Activated CD8-positive, alpha-beta memory T cell treated with anti-CD3 and anti-CD28 coated beads for 48 hours (primary cell): ENCODE results near the gene DYRK3.

Source experiments
- DNase-seq, 3 experiments: peaks; one replicate each; pipeline ENCODE4 v3.0.0-alpha.2; 2020; ENCODE audit warnings: low read depth in 2 of 3, low spot score in 2 of 3

Gene DYRK3

GRCh38 chr1:206658981-206659273, 23.6 kb downstream of the DYRK3 start:
- no peak for DNase-seq

GRCh38 chr1:206660136-206660535, 24.8 kb downstream of the DYRK3 start:
- no peak for DNase-seq

DNA sequence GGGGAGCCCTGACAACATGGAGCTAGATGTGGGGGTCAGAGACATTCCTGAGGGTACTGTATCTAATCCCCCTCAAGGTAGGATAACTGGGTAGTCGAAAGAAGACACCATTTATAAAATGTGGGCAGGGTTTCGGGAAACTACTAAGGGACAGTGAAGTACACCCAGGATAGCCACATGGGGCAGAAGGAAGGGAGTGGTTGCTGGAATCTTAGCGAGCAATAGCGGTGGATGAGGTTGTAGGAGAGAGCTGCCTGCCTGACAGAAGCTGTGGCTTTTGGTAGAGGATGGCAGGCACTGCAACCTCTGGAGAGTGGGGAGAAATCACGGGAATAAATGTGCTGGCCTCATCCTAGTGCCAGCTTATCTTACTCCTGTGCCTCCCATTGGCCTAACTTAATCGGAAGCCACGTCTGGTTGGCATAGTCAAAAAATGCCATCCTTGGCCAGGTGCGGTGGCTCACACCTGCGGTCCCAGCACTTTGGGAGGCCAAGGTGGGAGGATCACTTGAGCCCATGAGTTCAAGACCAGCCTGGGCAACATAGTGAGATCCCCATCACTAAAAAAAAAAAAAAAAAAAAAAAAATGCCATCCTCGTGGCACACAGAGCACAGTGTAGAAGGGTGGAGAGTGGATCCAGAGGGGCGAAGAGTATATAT, 26.0 kb downstream of the DYRK3 start:
- DNase-seq, result no peak

GRCh38 chr1:206662396-206663092, 27.2 kb downstream of the DYRK3 start:
- no peak for DNase-seq

GRCh38 chr1:206663362-206663761, 28.0 kb downstream of the DYRK3 start:
- no peak for DNase-seq

- peak; percentile 26 to 77 (median 50) for DNase-seq
Measured at GRCh38 chr1:206663832-206664652, 28.7 kb downstream of the DYRK3 start.

- DNase-seq, result no peak
Measured at GRCh38 chr1:206664740-206665139, 29.4 kb downstream of the DYRK3 start.

- no peak for DNase-seq
Measured at GRCh38 chr1:206666031-206666561, 30.8 kb downstream of the DYRK3 start.

DNA sequence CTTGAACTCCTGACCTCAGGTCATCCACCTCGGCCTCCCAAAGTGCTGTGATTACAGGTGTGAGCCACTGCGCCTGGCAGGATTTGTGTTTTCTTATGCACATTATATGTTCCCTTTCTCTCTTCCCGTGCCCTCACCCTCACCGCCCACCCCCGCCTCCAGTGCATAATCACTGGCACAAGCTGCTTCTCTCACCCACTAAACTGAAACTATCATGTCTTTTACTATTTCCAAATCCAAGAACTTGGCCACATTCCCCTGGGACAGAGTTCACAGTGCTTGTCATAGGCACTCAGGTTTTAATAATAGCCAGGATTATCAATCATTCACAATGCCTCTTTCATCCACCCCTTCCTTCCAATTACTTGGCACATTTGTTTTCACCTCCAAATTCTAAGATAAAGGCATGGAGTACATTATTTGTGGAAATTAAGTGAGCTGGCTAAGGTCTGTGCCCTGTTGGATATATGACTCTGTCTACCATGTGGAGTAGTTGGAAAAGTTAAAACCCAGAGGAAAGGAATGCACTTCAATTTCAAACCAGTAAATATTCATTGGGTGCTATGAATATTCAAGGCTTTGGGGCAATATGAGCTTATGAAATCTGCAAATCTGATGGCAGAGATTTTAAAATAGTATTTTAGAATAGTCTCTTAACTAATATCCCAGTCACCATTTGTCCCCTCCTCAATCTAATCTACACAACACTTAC, 31.8 kb downstream of the DYRK3 start:
- no peak for DNase-seq

GRCh38 chr1:206668351-206668750, 33.0 kb downstream of the DYRK3 start:
- no peak for DNase-seq

DNA sequence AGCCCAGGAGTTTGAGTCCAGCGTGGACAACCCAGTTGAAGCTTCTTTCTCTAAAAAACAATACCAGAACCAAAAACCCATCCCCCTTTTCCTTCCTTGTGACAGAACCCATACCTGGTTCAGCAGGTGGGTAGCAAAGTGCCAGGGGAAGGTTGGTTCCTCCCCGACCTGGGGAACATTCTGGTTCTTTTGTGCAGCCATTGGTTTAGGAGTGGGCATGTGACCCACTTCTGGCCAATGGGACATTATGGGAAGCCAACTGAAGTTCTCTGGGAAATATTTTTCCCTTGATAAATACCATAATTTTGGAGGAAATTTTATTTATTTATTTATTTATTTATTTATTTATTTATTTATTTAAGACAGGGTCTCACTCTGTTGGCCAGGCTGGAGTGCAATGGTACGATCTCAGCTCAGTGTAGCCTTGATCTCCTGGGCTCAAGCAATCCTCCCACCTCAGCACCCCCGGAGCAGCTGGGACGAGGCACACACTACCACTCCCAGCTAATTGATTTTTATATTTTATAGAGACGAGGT, 33.6 kb downstream of the DYRK3 start:
- no peak for DNase-seq

DNA sequence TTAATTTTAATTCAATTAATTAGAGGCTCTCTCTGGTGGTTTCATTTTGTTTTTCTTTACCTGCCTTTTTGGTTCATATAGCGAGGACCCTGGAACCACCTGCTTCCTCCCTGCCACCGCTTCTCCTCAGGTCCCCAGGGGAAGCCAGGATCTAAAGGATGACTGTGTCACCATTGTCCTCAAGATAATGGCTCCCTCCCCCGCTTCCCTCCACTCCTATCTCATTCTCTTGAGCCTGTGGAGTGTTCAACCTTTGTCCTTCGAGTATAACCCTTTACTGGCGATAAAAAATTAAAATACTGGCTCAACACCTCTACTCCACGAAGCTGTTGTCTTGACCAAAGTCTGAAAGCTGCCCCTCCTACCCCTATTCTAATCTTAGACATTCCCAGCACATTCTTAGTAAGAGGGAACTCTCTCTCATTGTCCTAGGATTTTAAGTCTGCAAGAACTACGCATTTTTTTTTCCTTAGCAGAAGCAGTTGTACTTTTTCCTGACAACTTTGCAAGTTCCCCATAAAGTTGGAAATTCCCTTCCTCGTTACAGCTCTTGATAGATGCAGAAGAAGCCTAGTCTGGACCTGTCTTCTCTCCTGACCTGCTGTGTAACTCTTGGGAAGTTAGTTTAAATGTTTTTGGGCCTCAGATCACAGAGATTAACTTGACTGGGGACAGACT, 36.8 kb downstream of the DYRK3 start:
- DNase-seq, result no peak

DNA sequence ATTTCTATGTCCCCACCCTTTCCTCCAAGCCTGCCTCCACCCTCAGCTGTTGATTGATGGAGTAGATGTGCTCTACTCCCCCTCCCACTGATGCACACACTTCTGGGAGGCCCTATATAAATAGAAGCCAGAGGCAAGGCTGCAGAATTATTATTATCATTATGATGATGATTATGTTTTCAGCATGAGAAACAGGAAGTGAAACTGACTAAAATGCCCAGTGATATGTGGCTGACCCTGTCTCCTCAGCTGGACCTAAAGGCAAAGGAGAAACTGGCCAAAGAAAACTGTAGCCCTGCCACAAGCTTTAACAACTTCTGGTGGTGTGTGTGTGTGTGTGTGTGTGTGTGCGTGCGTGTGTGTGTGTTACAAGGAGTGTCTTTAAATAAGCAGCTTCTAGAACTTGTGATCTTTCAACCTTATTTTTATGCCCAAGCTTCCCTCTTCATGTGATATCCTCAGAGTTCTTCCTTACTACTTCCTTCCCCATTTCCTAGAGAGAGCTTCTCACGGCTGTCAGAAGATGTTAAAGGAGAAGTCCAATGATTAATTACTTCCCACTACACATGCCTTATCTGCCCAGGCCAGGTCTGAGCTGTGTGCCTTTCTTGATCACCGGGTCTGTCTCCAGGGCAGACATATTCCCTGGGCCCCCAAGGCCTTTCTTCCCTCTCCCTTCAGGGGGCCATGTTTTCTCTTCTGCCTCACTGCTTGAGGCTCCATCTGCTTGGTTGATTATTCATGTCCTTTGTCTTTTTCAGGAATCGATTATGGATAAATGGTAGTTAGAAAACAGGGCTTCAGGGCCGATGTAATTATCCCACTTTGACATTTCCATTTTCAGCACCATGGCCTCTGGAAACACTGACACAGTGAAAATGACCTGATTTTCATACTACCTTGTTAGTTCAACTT, 37.8 kb downstream of the DYRK3 start:
- no peak for DNase-seq

GRCh38 chr1:206674236-206674635, 38.9 kb downstream of the DYRK3 start:
- DNase-seq, result no peak

GRCh38 chr1:206674745-206675175, 39.4 kb downstream of the DYRK3 start:
- DNase-seq, result no peak

GRCh38 chr1:206676499-206676898, 41.2 kb downstream of the DYRK3 start:
- DNase-seq, result no peak

DNA sequence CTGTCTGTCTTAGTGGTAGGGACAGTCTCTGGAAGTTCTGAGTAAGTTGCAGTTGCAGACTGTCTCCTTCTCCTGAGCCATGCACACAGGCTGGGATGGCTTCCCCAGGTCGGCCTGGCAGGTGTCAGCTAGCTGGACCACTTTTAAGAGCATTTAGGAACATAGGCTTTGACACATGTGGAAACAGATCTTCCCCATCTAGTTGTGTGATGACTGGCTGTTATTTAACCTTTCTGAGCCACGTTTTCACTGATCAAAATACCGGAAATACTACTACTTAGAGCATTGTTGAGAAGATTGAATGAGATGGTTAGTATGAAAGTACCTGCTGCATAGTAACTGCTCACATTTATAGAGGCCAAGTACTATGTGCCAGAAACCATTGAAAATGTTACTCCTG, 43.2 kb downstream of the DYRK3 start:
- no peak for DNase-seq

- no peak for DNase-seq
Measured at GRCh38 chr1:206679738-206680211, 44.4 kb downstream of the DYRK3 start.

DNA sequence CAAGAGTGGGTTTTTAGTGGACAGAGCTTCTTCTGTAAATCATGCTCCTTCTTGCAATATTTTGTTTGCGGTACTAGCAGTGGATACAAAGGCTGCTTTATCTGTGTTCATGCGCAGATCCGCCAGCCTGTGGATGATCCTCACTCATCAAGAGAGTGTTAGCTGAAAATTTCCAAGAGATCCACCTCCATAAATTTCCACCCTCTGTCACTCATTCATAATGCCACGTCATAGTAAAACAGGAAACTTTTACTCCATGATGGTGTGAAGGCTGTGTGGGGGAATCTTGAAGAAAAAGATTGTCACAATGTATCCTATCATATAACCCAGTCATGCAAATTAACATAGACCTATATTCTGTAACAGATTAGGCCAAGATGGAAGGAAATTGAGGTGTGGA, 44.9 kb downstream of the DYRK3 start:
- DNase-seq, result no peak
